HEK293T (cell line): ENCODE measurements around the gene MSH5.

Source experiments
- BHLHE40 ChIP-seq: fragments of 450-650 bp; IDR thresholded peaks from 2 replicates; pipeline ENCODE4 v1.6.1; 2016; ENCODE audit warnings: mild to moderate bottlenecking, moderate library complexity, borderline replicate concordance
- ELF4 ChIP-seq: fragments of 450-650 bp; IDR thresholded peaks from 2 replicates; pipeline ENCODE4 v1.6.1; 2017; ENCODE audit warnings: antibody characterized with exemption
- FOXM1 ChIP-seq: fragments of 450-650 bp; IDR thresholded peaks from 2 replicates; pipeline ENCODE4 v1.6.1; 2017; ENCODE audit warnings: mild to moderate bottlenecking, borderline replicate concordance
- TARDBP ChIP-seq: fragments of 450-650 bp; IDR thresholded peaks from 2 replicates; pipeline ENCODE4 v1.6.1; 2016
- ZNF384 ChIP-seq: fragments of 450-650 bp; IDR thresholded peaks from 2 replicates; pipeline ENCODE4 v1.6.1; 2016

- TF ChIP-seq TARDBP (no peak), BHLHE40 (no peak), FOXM1 (no peak), ZNF384 (no peak), ELF4 (no peak)
Measured at GRCh38 chr6:31739639-31740396, at the start of gene MSH5.
